ENCODE data around the gene NAAA.

DNA sequence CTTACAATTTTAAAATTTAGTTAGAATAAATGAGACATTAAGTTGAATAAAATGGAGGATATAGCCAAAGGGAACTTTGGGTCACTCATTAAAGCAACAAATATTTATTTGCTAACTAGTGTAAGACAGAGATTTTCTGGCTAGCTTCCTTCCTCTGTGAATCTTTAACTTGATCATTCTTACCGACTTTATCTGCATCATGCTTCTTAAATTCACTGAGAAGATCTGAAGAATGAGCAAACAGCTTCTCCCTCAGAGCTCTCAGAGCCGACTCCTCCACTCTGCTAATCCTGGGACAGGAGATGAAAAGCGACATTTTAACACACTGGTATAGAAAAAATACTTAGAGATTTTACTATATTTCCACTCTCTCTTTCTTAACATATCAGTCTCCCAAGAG is 73.7 kb downstream of the NAAA start:
- TF ChIP-seq, protein P1, sequence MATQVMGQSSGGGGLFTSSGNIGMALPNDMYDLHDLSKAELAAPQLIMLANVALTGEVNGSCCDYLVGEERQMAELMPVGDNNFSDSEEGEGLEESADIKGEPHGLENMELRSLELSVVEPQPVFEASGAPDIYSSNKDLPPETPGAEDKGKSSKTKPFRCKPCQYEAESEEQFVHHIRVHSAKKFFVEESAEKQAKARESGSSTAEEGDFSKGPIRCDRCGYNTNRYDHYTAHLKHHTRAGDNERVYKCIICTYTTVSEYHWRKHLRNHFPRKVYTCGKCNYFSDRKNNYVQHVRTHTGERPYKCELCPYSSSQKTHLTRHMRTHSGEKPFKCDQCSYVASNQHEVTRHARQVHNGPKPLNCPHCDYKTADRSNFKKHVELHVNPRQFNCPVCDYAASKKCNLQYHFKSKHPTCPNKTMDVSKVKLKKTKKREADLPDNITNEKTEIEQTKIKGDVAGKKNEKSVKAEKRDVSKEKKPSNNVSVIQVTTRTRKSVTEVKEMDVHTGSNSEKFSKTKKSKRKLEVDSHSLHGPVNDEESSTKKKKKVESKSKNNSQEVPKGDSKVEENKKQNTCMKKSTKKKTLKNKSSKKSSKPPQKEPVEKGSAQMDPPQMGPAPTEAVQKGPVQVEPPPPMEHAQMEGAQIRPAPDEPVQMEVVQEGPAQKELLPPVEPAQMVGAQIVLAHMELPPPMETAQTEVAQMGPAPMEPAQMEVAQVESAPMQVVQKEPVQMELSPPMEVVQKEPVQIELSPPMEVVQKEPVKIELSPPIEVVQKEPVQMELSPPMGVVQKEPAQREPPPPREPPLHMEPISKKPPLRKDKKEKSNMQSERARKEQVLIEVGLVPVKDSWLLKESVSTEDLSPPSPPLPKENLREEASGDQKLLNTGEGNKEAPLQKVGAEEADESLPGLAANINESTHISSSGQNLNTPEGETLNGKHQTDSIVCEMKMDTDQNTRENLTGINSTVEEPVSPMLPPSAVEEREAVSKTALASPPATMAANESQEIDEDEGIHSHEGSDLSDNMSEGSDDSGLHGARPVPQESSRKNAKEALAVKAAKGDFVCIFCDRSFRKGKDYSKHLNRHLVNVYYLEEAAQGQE (IDR thresholded peaks at IDR 0.05; ENCODE audit: insufficient read depth in 1 of 2, low read depth in 2 of 2, low read length in 2 of 2), result no peak
- TF ChIP-seq POLR2AphosphoS5 (IDR thresholded peaks at IDR 0.05; ENCODE audit: low read depth, low read length), result no peak
